ENCODE results near the gene OTOP2.
A peak's percentile ranks its signal among the peaks of the same experiment; 100 is the strongest.
"Not testable (repeated sequence)": the region's sequence is repeated elsewhere in the genome, so short reads cannot be mapped to it uniquely, and the experiment has no call there.

The OTOP2 gene

GRCh38 chr17:74892013-74892841 lies 31.8 kb upstream of the OTOP2 start:
- ATAC-seq (replicated peaks) (no peak), DNase-seq (no peak)
- Mint-ChIP-seq H3K4me1 (ENCODE audit: low read depth in 2 of 2) (peaks cover 3 to 4% of the 10 kb centered on the region in 2 donors), H3K36me3 (ENCODE audit: insufficient read depth) (peaks cover 8% of the 10 kb centered on the region), H3K27me3 (peaks cover 53 to 72% of the 10 kb centered on the region in 2 donors), H3K27ac (no peak overlapping the region), H3K9me3 (no peaks in the 10 kb centered on the region), H3K4me3 (no peak overlapping the region)

DNA sequence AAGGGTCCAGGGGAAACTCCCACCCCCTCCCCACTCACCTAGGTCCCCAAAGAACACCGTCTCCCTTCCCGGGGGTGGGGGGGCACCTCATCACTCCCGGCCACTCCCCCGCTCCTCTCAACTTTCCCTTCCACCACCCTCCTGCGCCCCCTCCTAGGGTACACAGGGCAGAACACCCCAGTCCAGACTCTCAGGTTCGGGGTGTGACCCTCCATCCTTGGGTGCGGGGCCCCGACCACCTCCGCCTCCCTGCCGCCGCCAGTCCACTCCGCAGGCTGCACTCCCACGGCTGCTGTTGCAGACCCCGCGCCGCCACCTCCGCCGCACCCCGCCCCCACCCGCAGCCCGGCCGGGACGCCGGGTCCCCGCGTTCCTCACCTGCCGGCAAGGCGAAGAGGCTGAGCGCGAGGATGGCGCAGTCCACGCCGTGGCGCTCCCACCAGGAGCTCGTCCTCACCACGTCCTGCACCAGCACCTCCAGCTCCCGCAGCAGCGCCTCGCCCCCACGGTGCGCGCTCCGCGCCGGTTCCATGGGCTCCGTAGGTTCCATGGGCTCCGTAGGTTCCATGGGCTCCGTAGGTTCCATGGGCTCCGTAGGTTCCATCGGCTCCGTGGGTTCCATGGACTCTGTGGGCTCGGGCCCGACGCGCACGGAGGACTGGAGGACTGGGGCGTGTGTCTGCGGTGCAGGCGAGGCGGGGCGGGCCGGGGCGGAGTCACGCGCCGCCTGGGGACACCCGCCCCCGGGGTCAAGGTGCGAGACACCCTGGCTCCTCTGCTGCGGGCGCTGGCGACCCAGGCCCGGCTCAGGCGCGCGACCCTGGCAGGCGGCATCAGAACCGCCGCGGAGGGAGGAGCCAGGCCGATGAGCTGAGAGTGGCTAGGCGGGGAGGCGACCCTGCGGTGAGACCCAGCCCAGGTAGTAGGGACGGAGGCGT lies 30.8 kb upstream of the OTOP2 start, which contains the start of gene FADS6:
Gene FADS6 (minus strand): TSS at position 660 of the 938 bp plus-strand sequence. CDS start 38 bp downstream, at position 622.
- no peaks in the 10 kb centered on the region for H3K9me3 Mint-ChIP-seq
- ATAC-seq (replicated peaks), result peak; percentile 59
- H3K27ac Mint-ChIP-seq, result no peak within 1 kb of the TSS
- peaks cover 3 to 4% of the 10 kb centered on the region in 2 donors for H3K4me1 Mint-ChIP-seq (ENCODE audit: low read depth in 2 of 2)
- H3K27me3 Mint-ChIP-seq, result peaks cover 49 to 69% of the 10 kb centered on the region in 2 donors
- peak within 1 kb of the TSS; percentile 57 to 73 for H3K4me3 Mint-ChIP-seq
- H3K36me3 Mint-ChIP-seq (ENCODE audit: insufficient read depth), result peaks cover 8% of the 10 kb centered on the region
- DNase-seq, result no peak

DNA sequence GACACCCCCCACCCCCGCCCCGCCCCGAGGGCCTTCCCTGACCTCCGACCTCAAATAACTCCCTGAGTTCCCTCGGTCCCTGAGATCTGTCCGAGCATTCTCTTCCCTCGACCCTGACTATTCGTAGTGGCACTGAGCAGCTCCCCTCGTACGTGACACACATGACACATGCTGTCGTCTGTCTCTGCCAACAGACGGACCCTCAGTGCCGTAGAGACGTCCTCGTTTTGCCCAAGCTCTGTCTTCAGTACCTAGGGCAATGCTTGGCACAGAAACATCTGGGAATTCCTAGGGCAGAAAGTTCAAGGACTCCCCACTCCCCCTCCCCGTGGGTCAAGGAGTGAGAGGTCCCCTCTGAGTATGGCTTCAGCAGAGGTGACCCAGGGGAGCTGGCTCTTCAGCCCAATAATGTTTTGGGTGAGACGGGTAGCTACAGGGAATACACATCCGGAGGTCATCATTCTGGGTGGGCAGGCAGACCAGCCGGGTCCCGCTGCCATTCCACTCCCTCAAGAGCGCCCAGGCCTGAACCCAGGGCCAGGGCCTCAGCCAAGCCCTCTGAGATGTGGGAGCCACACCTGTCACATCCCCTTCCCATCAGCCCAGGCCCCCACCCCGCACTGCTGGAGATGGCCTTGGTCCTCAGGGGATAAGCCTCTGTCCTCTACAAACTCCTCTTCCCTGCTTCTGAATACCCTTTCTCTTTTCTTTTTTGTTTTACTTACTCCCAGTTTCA lies 30.0 kb upstream of the OTOP2 start:
- Mint-ChIP-seq H3K4me1 (ENCODE audit: low read depth in 2 of 2) (peaks cover 3 to 4% of the 10 kb centered on the region in 2 donors), H3K9me3 (no peaks in the 10 kb centered on the region), H3K27me3 (peaks cover 47 to 74% of the 10 kb centered on the region in 2 donors), H3K36me3 (ENCODE audit: insufficient read depth) (peaks cover 8% of the 10 kb centered on the region), H3K27ac (no peak overlapping the region), H3K4me3 (peak overlapping the region; percentile 57 to 73)
- no peak for DNase-seq
- ATAC-seq (replicated peaks), result no peak

DNA sequence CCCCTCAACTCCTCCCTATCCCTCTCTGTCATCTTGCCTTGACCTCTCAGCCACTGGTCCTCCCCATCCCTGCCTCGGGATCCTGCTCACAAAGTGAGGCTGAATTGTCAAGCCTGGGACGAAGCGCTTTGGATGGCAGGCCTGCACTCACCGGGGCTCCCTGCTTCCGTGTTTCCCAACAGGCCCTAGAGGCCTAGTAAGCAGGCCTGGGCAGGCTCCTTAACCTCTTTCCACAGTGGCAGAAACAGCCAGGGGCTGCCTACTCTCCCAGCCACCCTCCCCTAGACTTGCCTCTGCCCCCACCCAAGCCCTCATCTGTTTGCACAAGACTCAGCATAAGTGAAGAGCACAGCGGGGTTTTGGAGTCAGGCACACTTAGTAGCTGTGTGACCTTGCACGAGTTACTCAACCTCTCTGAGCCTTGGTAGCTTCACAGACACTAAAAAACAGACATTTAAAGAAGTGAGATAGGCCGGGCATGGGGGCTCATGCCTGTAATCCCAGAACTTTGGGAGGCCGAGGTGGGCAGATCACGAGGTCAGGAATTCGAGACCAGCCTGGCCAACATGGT lies 25.6 kb upstream of the OTOP2 start:
- H3K27me3 Mint-ChIP-seq, result peaks cover 55 to 90% of the 10 kb centered on the region in 2 donors
- no peaks in the 10 kb centered on the region for H3K9me3 Mint-ChIP-seq
- no peak overlapping the region for H3K4me3 Mint-ChIP-seq
- H3K4me1 Mint-ChIP-seq (ENCODE audit: low read depth in 2 of 2), result peaks cover 3 to 4% of the 10 kb centered on the region in 2 donors
- DNase-seq (no peak), ATAC-seq (replicated peaks) (no peak)
- H3K27ac Mint-ChIP-seq, result no peak overlapping the region
- peaks cover 5% of the 10 kb centered on the region for H3K36me3 Mint-ChIP-seq (ENCODE audit: insufficient read depth)

DNA sequence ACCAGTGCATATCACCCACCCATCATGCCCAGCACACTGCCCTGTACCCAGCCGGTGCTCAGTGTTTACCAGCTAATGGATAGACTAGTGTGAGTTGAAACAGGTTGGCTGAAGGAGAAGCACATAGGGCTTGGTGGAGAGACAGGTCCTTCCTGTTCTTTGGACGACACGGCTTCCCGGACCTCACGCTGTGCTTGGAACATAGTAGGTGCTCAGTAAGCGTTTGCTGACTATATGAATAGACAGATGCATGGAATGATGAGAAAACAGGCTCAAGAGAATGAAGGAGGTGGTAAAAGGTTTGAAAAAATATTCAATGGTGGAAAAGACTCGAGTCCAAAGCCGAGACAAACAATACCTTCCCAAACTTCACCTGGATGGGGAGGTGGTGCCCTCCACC lies 23.9 kb upstream of the OTOP2 start:
- no peaks in the 10 kb centered on the region for H3K9me3 Mint-ChIP-seq
- no peak overlapping the region for H3K27ac Mint-ChIP-seq
- DNase-seq (no peak), ATAC-seq (replicated peaks) (no peak)
- H3K27me3 Mint-ChIP-seq, result peaks cover 50 to 89% of the 10 kb centered on the region in 2 donors
- H3K4me1 Mint-ChIP-seq (ENCODE audit: low read depth in 2 of 2), result no peaks in the 10 kb centered on the region
- H3K36me3 Mint-ChIP-seq (ENCODE audit: insufficient read depth), result peaks cover 2% of the 10 kb centered on the region
- no peak overlapping the region for H3K4me3 Mint-ChIP-seq

- H3K27ac Mint-ChIP-seq, result no peak overlapping the region
- DNase-seq (no peak), ATAC-seq (replicated peaks) (no peak)
- no peaks in the 10 kb centered on the region for H3K4me1 Mint-ChIP-seq (ENCODE audit: low read depth in 2 of 2)
- H3K9me3 Mint-ChIP-seq, result no peaks in the 10 kb centered on the region
- peaks cover 2% of the 10 kb centered on the region for H3K36me3 Mint-ChIP-seq (ENCODE audit: insufficient read depth)
- H3K4me3 Mint-ChIP-seq, result no peak overlapping the region
- H3K27me3 Mint-ChIP-seq, result peaks cover 41 to 78% of the 10 kb centered on the region in 2 donors
Observed at GRCh38 chr17:74901353-74902135, 22.5 kb upstream of the OTOP2 start.

- Mint-ChIP-seq H3K9me3 (no peaks in the 10 kb centered on the region), H3K4me1 (ENCODE audit: low read depth in 2 of 2) (no peaks in the 10 kb centered on the region), H3K27ac (no peak overlapping the region), H3K4me3 (no peak overlapping the region), H3K27me3 (peaks cover 36 to 71% of the 10 kb centered on the region in 2 donors), H3K36me3 (ENCODE audit: insufficient read depth) (peaks cover 2% of the 10 kb centered on the region)
- no peak for DNase-seq
- ATAC-seq (replicated peaks), result no peak
Observed at GRCh38 chr17:74903034-74903433, 21.0 kb upstream of the OTOP2 start.

- DNase-seq (no peak), ATAC-seq (replicated peaks) (no peak)
- Mint-ChIP-seq H3K4me1 (ENCODE audit: low read depth in 2 of 2) (no peaks in the 10 kb centered on the region), H3K27ac (no peak overlapping the region), H3K9me3 (no peaks in the 10 kb centered on the region), H3K27me3 (peaks cover 36 to 65% of the 10 kb centered on the region in 2 donors), H3K4me3 (no peak overlapping the region), H3K36me3 (ENCODE audit: insufficient read depth) (peaks cover 2% of the 10 kb centered on the region)
Observed at GRCh38 chr17:74903671-74904070, 20.4 kb upstream of the OTOP2 start.

- Mint-ChIP-seq H3K4me3 (no peak overlapping the region), H3K27ac (no peak overlapping the region), H3K36me3 (ENCODE audit: insufficient read depth) (peaks cover 2% of the 10 kb centered on the region), H3K27me3 (peaks cover 42 to 59% of the 10 kb centered on the region in 2 donors), H3K4me1 (ENCODE audit: low read depth in 2 of 2) (no peaks in the 10 kb centered on the region), H3K9me3 (no peaks in the 10 kb centered on the region)
- ATAC-seq (replicated peaks) (no peak), DNase-seq (no peak)
Observed at GRCh38 chr17:74904687-74905409, 19.2 kb upstream of the OTOP2 start.

DNA sequence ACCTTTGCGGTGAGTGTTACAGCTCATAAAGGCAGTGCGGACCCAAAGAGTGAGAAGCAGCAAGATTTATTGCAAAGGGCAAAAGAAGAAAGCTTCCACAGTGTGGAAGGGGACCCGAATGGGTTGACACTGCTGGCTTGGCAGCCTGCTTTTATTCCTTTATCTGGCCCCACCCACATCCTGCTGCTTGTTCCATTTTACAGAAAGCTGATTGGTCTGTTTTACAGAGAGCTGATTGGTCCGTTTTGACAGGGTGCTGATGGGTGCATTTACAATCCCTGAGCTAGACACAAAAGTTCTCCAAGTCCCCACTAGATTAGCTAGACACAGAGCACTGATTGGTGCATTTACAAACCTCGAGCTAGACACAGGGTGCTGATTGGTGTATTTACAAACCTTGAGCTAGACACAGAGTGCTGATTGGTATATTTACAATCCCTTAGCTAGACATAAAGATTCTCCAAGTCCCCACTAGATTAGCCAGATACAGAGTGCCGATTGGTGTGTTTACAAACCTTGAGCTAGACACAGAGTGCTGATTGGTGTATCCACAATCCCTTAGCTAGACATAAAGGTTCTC lies 17.8 kb upstream of the OTOP2 start:
- DNase-seq; H3K36me3 Mint-ChIP-seq (ENCODE audit: insufficient read depth); H3K9me3 Mint-ChIP-seq; H3K4me1 Mint-ChIP-seq (ENCODE audit: low read depth in 2 of 2); ATAC-seq (replicated peaks); H3K27ac Mint-ChIP-seq; H3K4me3 Mint-ChIP-seq: not testable (repeated sequence)
- H3K27me3 Mint-ChIP-seq, result peaks cover 35 to 44% of the 10 kb centered on the region in 2 donors

GRCh38 chr17:74907012-74907411 lies 17.1 kb upstream of the OTOP2 start:
- peaks cover 28 to 37% of the 10 kb centered on the region in 2 donors for H3K27me3 Mint-ChIP-seq
- no peak overlapping the region for H3K4me3 Mint-ChIP-seq
- H3K9me3 Mint-ChIP-seq, result no peaks in the 10 kb centered on the region
- H3K27ac Mint-ChIP-seq, result no peak overlapping the region
- H3K4me1 Mint-ChIP-seq (ENCODE audit: low read depth in 2 of 2), result no peaks in the 10 kb centered on the region
- no peak for ATAC-seq (replicated peaks)
- peaks cover 2% of the 10 kb centered on the region for H3K36me3 Mint-ChIP-seq (ENCODE audit: insufficient read depth)
- no peak for DNase-seq
